ENCODE measurements around the gene C8G.

C8G gene

DNA sequence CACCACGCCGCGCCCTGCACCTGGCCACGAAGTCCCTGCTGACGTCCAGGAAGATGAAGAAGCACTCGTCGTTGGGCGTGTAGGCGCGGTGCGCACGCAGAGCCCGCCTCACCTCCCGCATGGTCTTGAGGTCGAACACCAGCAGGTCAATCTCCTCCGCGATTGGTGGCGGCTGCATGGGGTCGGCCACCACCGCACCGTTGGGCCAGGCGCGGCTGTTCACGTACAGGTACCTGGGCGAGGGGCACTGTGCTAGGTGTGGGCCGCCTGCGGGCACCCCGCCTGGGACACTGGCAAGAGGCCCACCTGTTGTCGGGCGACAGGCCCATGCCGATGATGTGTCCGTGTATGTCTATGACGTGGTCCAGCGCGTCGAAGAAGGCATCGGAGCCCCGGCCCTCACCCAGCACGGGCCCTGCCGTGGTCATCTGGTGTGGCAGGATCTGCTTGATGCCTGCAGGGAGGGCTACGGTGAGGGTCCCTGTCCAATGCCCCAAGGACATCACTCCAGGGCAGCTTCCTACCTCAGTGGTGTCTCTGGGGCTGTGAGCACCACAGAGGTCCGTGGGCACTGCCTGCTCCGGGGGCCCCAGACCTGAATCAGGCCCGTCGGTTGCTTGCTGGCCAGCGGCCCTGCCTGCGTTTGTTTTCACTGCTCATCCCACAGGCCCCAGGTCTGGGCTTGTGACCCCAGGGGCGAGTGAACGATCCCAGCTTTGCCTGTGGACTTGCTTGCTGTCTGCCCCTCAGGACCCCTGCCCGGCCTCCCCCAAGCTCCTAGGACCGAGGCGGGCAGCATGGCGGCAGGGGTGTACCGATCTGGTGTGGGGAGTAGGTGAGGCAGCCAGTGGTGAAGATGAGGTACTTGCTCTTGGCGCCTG is 3.6 kb upstream of the C8G start:
- no peak for DNase-seq (ENCODE audit: low spot score)

DNA sequence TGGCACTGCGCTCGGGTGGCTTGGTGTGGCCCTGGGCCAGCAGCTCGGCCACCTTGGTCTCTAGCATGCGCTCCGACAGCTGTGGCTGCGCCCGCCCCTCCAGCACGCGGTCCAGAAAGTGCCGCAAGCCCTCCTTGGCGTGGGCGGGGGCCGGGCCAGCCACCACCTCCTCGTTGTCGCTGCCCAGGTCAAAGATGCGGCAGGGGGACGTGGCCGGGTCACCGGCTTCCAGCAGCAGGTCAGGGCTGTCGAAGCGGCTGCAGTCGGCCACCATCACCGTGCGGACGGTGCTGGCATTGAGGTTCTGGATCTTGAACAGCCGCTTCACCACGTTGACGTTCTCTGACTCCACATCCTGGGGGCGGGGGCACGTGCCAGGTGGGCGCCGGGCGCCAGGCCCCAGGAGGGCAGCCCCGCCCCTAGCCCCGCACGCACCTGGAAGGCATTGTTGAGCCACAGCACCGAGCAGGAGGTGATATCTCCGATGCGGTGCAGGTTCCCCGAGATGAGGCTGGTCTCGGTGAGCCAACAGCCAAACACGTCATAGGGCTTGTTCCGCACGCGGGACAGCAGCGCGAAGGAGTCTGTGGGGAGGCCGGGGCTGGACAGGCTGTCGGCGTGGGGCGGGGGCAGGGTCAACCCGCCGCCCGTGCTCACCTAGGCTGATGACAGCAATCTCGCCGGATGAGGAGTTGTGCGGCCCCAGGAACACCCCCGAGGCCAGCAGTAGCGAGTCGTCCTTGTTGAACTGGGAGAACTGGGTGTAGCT is 2.7 kb upstream of the C8G start:
- no peak for DNase-seq (ENCODE audit: low spot score)

DNA sequence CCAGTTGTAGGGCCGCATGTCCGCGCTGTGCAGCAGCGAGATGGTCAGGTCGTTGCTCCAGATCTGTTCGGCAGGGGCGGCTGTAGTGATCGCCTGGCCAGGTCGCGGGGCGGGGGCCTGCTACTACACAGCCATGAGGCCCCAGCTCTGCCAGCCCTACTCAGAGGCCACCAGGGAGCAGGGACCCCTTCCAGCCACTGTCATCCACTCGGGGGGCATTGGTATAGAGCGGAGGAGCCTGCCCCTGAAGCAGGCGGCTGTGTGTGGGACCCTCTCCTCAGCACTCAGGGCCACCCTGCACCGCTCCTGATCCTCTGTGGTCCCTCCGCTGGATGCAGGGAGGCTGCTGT is 2.2 kb upstream of the C8G start:
- DNase-seq (ENCODE audit: low spot score), result no peak

DNA sequence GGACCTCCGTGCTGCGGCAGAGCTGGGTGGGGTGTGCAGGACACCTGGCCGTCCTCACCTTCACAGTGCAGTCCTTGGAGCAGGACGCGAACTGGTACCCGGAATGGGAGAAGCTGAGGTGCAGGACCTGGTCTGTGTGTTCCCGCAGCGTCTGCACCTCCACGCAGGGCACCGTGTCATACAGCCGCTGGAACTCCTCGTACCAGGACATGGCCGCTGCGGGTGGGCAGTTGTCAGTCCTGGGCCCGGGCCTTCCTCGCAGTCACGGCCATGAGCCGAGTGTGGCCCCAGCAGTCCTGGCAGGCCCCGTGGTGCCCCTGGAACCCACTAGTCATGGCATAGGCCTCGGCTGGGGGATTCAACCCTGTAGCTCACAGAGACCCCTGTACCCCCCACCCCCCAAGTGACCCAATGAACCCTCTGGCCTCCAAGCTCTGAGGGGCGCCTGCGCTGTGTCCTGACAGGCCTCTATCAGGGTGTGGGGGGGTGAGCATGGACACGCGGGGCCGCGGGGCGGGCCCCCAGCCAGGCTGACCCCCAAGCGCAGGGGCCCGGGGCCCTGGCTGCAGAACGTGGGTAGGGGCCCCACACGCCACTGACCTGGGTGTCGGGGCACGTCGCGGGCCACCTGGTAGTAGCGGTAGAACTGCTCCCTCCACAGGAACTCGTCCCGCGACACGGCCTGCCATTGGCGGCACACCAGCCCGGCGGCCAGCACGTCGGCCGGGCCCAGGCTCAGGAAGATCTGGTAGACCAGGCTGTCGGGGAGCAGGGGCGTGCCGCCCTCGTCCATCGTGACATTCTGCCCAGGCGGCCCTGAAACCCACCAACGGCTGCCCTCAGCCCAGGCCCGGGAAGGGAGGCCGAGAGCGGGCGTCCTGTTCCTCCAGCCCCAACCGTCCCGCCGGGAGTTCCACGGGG is 1.5 kb upstream of the C8G start:
- no peak for DNase-seq (ENCODE audit: low spot score)

DNA sequence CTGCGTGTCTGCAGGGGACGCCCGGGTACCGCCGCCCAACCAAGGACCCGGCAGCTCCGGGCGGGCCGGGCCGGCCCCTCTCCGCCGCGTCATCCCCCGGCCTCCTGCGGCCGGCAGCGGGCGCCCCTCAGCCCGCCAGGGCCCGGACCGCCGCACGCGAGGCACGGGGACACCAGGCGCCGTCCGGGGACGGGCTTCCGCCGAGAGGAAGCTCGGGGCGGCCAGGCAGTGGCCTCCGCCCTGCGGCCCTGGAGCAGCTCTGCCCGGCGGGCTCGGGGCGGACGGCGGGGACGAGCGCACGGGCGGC is 878 bp upstream of the C8G start:
- peak; percentile 91 for DNase-seq (ENCODE audit: low spot score)

DNA sequence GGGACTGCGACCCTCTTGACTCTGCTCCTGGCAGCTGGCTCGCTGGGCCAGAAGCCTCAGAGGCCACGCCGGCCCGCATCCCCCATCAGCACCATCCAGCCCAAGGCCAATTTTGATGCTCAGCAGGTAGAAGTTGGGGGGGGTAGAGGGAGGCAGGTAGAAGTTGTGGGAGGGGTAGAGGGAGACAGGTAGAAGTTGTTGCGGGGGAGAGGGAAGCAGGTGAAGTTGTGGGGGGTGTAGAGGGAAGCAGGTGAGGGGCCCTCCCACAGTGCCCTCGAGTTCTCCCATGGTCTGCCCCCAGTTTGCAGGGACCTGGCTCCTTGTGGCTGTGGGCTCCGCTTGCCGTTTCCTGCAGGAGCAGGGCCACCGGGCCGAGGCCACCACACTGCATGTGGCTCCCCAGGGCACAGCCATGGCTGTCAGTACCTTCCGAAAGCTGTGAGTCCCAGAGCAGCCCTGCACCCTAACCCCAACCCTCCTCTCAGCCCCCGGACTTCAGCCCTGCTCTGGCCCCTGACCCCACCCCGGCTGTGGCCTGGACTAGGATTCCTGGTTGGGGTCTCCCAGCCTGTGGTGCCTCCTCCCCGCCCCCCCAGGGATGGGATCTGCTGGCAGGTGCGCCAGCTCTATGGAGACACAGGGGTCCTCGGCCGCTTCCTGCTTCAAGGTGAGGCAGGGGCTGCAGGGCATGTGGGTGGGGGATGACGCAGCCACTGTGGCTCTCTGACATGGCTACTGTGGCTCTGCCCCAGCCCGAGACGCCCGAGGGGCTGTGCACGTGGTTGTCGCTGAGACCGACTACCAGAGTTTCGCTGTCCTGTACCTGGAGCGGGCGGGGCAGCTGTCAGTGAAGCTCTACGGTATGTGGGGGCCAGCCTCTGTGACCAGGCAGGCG is 537 bp downstream of the C8G start:
- no peak for DNase-seq (ENCODE audit: low spot score)

DNA sequence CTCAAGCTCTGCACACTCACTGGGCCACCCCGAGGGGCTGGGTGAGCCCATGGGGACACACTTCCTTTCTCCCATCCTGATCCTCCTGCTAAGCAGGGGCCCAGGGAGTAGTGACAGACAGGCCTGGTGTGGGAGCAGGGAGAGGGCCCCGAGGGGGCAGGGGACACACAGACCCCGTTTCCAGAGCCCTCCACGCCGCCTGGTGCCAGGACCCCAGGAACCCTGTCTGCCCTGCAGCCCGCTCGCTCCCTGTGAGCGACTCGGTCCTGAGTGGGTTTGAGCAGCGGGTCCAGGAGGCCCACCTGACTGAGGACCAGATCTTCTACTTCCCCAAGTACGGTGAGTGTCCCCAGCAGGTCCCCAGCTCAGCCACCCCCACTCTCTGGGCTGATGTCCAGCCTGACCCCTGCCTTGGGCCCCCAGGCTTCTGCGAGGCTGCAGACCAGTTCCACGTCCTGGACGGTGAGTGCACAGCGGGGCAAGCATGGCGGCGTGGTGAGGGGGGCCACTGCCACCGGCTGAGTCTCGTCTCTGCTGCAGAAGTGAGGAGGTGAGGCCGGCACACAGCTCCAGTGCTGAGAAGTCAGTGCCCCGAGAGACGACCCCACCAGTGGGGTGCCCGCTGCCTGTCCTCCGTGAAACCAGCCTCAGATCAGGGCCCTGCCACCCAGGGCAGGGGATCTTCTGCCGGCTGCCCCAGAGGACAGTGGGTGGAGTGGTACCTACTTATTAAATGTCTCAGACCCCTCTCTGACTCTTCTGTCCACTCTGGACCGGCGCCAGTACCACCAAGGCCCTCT is 1.4 kb downstream of the C8G start:
- no peak for DNase-seq (ENCODE audit: low spot score)

DNA sequence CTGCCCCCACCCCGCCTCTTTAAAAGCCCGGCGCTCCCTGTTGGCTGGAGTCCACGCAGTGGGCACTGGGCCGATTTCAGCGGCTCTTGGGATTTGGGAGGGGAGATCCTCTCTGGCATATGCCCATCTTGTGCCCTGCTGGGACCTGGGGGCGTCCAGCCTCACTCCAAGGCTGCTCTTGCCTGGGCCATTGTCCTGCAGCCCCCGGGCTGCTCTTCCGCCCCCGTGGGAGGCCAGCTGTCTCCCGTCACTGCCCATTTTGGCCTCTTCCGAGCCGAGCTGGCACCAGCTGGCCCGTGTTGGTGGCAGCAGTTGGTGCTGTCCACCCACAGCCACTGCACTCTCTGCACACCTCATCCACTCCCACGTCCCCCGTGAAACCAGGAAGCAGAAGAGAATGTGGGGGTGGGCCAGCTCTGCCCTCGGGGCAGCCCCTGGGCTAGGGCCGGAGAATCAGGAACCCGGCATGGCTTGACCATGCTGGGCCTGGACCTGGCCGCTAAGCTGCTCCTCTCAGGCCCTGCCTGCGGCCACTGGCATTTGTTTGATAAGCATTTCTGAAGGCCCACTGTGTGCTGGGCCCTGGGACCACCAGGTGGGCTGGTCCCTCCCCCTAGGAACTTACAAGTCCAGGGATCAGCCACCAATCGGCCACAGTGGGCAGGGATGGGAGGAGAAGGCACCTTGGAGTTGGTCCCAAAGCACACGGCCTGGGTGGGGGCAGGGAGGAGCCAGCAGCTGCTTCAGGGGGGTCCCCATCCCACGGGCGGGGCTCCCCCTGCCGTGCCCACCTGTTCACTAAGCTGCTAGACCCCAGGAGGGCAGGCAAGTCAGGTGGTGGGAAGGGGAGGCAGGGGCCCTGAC is 2.2 kb downstream of the C8G start:
- no peak for DNase-seq (ENCODE audit: low spot score)

DNA sequence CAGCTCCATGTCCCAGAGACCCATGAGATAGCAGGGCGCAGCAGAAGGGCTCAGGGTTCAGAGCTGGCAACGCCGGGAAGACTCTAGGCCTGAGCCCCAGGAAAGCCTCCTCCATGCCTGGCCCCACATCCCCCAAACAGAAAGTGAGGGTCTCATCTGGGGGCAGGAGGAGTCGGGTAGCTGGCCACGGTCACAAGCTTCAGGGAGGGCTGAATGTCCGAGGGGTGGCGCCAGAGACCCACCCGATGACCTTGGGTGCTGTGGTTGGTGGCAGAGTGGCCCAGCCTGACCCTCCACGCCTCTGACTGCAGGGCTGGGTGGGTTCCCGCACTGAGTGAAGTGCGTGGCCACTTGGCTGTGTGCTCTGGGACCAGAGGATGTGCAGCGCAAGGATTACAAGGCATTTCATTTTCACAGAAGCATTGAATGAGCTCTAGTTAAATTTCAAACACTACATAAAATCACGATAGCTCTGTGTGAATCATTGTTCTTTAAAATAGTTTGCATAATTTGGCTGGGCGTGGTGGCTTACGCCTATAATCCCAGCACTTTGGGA is 3.0 kb downstream of the C8G start:
- peak; percentile 71 for DNase-seq (ENCODE audit: low spot score)

DNA sequence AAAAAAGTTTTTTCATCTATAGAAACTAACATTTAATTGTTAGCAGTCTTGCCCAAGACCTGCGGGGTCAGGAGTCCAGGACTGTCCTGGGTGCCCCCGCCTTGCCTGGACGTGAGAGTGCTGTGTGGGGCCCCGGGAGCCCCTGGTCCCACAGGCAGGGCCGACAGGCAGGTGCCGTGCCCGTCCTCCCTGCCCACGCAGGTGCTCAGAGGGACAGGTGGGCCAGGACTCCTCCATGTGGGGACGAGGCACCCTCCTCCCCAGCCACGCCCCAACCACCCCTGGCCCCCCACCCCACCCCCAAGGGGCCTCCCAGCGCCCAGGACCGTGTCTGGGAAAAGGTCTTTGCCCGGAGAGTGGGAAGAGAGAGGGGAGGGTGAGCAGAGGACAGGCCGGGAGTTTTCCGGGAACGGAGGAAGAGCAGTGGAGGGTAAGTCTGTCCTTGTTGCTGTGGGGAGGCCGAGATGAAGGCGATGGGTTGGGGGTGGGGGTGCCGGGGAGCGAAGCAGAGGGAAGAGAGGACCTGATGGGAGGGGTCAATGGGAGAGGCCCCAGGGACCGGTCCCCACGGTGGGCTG is 4.3 kb downstream of the C8G start:
- no peak for DNase-seq (ENCODE audit: low spot score)

DNA sequence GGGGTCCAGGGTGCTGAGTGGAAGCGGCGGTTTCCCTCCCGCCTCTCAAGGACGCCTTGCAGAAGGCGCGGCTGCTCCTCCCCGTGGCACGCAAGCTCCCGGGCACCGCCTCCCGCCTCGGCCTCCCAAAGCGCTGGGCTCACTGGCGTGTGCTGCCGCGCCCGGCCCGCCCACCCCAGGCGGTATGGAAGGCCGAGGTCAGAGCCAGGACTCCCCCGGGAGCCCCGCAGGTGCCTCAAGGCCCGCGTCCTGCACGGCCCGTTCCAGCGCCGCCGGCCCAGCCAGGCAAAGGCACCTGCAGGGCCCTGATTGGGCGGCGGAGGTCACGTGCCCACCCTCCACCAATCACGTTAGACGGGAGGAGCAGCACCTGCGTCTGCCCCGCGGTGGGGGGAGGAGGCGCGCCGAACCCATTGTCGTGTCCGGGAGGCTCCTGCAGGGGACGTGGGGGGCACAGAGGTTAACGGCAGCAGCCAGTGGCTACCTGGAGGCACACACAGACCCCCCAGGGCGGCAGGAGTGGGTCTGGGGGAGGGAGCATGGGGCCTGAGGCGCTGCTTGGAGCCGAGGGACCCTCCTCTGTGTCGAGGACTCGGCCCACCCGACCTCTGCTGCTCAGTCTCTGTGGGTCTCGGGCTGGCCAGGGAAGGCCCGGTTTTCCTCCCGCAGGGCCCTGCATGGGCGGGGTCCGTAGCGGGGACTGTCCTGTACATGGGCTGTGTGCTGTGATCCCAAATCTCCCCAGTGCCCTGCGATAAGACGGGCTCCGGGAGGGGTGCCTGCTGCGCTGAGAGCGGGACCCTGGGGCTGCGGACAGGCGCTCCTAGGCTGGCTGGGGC is 5.0 kb downstream of the C8G start:
- peak; percentile 98 for DNase-seq (ENCODE audit: low spot score)

DNA sequence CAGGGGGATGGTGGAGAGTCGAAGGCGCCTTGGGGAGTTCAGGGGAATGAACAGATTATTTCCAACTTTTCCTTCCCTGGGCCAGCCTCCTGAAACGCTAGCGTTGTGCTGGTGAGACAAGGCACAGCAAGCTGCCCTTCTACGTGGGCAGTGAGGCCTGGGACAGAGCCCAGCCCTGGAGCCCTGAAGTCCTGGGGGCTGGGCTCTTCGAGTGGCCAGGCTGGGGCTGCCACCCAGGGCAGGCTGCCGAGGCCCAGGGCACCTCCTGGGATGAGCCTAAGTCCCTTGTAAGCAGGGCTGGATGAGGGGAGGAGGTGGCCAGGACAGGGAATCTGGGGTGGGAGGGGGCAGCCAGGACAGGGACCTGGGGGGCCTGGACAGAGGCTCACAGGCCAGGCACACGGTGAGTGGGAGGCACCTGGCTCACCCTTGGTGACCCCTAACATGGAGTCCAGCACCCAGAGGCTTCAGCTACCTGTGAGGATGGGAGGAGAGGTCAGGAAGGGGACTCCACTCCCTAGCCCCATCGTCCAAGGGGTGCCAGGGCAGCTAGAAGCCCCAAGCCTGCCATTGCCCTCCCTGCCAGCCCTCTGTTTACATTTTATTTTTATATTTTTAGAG is 5.7 kb downstream of the C8G start:
- DNase-seq (ENCODE audit: low spot score), result no peak

DNA sequence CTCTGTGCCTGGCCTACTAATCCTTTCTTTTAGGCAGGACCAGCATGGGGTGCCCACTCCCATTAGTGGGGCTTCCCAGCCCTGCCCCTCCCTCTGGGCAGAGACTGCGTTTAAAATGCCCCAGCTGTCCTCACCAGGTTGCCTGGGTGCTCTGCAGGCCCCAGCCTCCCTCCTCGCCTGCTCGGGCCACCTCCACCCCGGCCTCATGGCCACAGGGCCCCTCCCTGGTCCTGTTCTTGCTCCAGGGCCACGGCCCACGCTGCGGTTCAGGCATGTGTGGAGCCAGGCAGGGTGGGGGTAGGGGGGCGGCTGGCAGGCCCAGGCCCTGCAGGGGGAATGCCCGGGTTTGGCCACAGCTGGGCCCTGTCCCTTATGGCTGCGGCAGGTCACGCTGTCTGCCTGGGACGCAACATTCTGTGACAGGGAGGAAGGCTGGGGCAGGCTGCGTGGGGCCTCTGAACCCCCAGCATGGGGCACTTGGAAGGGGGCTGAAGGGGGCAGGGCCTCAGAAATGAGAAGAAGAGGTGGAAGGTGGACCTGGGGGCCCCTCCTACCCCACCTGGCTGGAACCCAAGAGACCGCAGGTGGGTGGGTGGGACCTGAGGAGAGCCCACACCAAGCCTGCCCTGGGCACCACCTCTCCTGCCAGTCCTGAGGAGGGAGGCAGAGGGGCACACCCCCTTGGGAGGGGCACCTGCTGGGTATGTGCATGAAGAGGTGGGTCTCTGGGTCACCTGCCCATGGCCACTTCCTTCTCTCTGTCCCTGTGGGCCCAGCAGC is 6.7 kb downstream of the C8G start, which contains the start of gene LCN12:
Gene LCN12, plus strand, starts transcription at position 733 of the 780 bp plus-strand sequence. CDS start 55 bp downstream, outside the sequence.
- DNase-seq (ENCODE audit: low spot score), result no peak

DNA sequence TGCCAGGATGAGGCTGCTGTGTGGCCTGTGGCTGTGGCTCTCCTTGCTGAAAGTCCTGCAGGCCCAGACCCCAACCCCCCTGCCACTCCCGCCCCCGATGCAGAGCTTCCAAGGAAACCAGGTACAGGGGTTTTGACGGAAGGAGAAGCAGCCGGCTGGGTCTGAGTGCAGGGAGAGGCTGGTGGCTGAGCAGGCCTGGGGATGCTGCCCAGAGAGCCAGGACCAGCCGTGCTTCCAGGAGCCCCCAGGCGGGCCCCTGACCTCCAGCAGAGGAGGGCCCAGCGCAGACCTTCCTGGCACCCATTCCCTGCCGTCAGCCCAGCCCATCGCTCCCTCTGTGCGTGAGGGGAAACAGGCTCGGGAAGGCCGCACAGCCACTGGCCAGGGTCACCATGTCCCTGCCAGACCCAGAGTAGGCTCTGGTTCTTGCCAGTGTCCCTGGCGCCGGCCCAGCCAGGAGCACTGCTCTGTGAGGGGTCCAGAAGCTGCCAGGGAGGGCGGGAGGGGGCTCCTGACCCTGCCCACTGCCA is 7.3 kb downstream of the C8G start:
- DNase-seq (ENCODE audit: low spot score), result no peak

DNA sequence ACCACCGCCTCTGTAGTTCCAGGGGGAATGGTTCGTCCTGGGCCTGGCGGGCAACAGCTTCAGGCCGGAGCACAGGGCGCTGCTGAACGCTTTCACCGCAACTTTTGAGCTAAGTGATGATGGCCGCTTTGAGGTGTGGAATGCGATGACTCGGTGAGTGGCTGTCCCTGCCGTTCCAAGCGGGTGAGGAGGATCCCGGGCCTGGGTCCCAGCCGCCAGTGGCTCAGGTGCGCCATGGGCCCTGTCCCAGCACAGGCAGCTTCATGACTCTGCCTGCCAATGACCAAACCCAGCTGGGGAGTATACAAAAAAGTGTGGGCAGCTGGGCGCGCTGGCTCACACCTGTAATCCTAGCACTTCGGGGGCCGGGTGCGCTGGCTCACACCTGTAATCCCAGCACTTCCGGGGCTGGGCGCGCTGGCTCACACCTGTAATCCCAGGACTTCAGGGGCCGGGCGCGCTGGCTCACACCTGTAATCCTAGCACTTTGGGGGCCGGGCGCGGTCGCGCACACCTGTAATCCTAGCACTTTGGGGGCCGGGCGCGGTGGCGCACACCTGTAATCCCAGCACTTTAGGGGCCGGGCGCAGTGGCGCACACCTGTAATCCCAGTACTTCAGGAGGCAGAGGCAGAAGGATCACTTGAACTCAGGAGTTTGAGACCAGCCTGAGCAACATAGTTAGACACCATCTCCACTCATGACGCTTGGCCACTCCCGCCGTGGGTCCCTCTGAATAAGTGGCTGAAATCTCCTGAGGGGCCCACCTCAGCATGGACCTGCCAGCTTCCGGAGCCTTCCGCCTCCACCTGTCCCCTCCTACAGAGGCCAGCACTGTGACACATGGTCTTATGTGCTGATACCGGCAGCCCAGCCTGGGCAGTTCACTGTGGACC is 8.1 kb downstream of the C8G start:
- no peak for DNase-seq (ENCODE audit: low spot score)
